Sigmoid colon (tissue), 4 donors: ENCODE results near the gene COX10.

Experiments
- CTCF ChIP-seq, 4 experiments: fragments of 450-650 bp in 3 of 4; fragments of 200-600 bp in 1 of 4; IDR thresholded peaks; one replicate each; pipeline ENCODE4 v1.5.1; 2016 to 2019; ENCODE audit warnings: antibody characterized with exemption in 4 of 4, mild to moderate bottlenecking in 3 of 4, moderate library complexity in 2 of 4
- EP300 ChIP-seq, 4 donors: sonication (generic); formaldehyde crosslinking; IDR thresholded peaks; one replicate each; pipeline ENCODE4 v1.6.1; 2017; ENCODE audit warnings: antibody characterized with exemption in 4 of 4
- POLR2A ChIP-seq, 2 donors: fragments of 450-650 bp; IDR thresholded peaks; one replicate each; pipeline ENCODE4 v1.6.1; 2016; ENCODE audit warnings: antibody characterized with exemption in 2 of 2, mild to moderate bottlenecking in 2 of 2, moderate library complexity in 2 of 2
- POLR2AphosphoS5 ChIP-seq, 4 donors: sonication (generic); formaldehyde crosslinking; IDR thresholded peaks; one replicate each; pipeline ENCODE4 v1.6.1; 2017; ENCODE audit warnings: antibody characterized with exemption in 4 of 4

GRCh38 chr17:14200354-14200753 is 131.1 kb downstream of the COX10 start:
- no peak for TF ChIP-seq CTCF (IDR thresholded peaks at IDR 0.05)
- TF ChIP-seq POLR2A (IDR thresholded peaks at IDR 0.05), result no peak
- no peak for TF ChIP-seq POLR2AphosphoS5 (IDR thresholded peaks at IDR 0.05)
- TF ChIP-seq EP300 (IDR thresholded peaks at IDR 0.05), result no peak
